GM06990 (cell line): ENCODE data around the gene TCTN2.

ENCODE experiments used
- DNase-seq: peaks from one replicate; pipeline ENCODE4 v3.0.0-alpha.2; 2011; ENCODE audit not compliant: insufficient read length; ENCODE audit errors: extremely low read depth
- H3K27me3 ChIP-seq: replicated peaks from 2 replicates; pipeline ENCODE4 v1.6.0; 2011; ENCODE audit warnings: low read length; ENCODE audit not compliant: control insufficient read depth, insufficient read depth
- H3K36me3 ChIP-seq: 2 replicates; pipeline ENCODE4 v1.5.1; 2011; ENCODE audit warnings: low read length; ENCODE audit not compliant: control insufficient read depth, insufficient read depth
- H3K4me3 ChIP-seq: replicated peaks from 2 replicates; pipeline ENCODE4 v1.5.1; 2011; ENCODE audit warnings: low read depth, mild to moderate bottlenecking, control low read depth, low read length
- CTCF ChIP-seq: IDR thresholded peaks from 2 replicates; pipeline ENCODE4 v1.5.1; 2011; ENCODE audit warnings: low read length, control low read depth, mild to moderate bottlenecking, inconsistent platforms; ENCODE audit not compliant: insufficient read depth, poor library complexity, severe bottlenecking

Gene TCTN2

GRCh38 chr12:123690191-123690840 lies 19.4 kb downstream of the TCTN2 start:
- TF ChIP-seq CTCF = no peak
- Histone ChIP-seq H3K27me3 (no peaks in the 10 kb centered on the region), H3K36me3 (no peaks in the 10 kb centered on the region), H3K4me3 (no peak overlapping the region)
- no peak for DNase-seq

GRCh38 chr12:123696207-123696606 lies 25.3 kb downstream of the TCTN2 start:
- Histone ChIP-seq H3K27me3 (no peaks in the 10 kb centered on the region), H3K4me3 (no peak overlapping the region), H3K36me3 (no peaks in the 10 kb centered on the region)
- no peak for DNase-seq
- TF ChIP-seq CTCF = no peak

GRCh38 chr12:123696646-123697045 lies 25.7 kb downstream of the TCTN2 start:
- no peaks in the 10 kb centered on the region for H3K27me3 ChIP-seq
- no peak for TF ChIP-seq CTCF
- no peak for DNase-seq
- no peak overlapping the region for H3K4me3 ChIP-seq
- no peaks in the 10 kb centered on the region for H3K36me3 ChIP-seq

- no peak for TF ChIP-seq CTCF
- no peak for DNase-seq
- Histone ChIP-seq H3K36me3 (no peaks in the 10 kb centered on the region; the same call in 1 of the 2 replicates), H3K27me3 (no peaks in the 10 kb centered on the region), H3K4me3 (no peak overlapping the region)
Observed at GRCh38 chr12:123705935-123706334, 35.0 kb downstream of the TCTN2 start.

- no peak for TF ChIP-seq CTCF
- Histone ChIP-seq H3K4me3 (no peak overlapping the region), H3K36me3 (no peaks in the 10 kb centered on the region; the same call in 1 of the 2 replicates), H3K27me3 (no peaks in the 10 kb centered on the region)
- no peak for DNase-seq
Observed at GRCh38 chr12:123707466-123707865, 36.6 kb downstream of the TCTN2 start.
